ENCODE results near the gene PTAFR.

The PTAFR gene, protein sequence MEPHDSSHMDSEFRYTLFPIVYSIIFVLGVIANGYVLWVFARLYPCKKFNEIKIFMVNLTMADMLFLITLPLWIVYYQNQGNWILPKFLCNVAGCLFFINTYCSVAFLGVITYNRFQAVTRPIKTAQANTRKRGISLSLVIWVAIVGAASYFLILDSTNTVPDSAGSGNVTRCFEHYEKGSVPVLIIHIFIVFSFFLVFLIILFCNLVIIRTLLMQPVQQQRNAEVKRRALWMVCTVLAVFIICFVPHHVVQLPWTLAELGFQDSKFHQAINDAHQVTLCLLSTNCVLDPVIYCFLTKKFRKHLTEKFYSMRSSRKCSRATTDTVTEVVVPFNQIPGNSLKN

DNA sequence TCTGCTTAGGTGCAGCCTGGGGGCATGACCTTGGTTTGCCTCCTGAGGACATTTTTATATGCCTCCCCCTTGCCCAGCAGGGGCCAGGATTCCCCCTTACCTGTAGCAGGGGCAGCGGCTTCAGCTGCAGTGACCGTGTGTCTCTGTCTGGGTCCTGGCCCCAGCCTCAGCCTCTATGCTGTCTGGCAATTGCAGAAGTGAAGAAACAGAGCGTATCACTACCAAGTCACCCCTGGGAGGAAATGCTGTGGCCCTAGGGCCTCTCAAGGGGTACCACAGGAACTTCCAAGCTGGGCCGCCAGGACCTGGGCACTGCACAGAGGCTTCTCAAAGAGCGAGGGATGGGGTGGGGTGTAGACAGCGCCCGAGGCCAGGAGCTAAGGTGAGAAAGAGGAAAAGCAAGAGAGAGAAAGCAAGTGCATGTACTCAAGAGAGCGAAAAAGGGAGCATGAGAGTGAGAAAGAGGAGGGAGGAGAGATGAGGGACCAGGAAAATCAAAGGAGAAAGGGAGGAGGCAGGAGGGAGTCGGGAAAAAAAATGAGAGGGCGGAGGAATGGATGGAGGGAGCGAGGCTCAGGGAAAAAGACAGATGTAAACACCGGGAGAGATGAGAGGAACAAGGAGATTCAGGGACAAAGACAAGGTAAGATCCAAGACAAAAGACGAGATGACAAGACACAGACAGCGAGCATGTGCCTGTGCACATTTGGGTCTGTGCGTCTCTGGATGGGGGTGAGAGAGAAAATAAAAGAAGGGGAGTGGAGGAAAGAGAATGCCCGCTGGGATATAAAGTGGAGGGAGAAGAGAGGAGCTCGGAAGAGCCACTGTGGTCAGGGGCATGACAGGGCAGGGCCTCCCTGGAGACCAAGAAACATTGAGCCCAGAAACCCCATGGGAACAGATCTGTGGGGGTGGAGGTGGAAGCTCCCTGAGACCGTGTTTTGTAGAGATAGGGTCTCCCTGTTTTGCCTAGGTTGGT, at the start of gene PTAFR:
PTAFR (minus strand) TSS at position 199 of the 979 bp plus-strand sequence. CDS start 25,669 bp downstream, outside the sequence.
- DNase-seq (ENCODE audit: low read depth in 1 of 2, low spot score in 1 of 2), result no peak

DNA sequence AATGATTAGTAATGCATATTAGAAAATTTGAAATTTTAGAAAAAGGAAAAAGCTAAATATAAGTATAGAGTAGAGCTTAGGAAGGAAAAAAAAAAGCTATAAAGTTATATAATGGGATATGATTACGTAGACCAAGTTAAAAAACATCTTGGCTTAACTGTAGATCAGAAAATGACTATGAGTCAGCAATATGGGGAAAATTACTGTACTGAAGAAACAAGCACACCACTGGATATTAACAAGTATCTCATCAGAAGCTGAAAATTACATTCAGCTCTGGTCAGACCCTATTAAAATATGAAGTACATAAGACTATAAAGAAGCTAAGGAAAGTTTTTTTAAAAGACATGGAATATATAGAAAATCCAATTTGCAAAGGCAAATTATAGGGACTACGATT, 36.8 kb upstream of the PTAFR start:
- no peak for DNase-seq (ENCODE audit: low read depth in 1 of 2, low spot score in 1 of 2)
- TF ChIP-seq JUND (IDR thresholded peaks at IDR 0.05; ENCODE audit: low read depth), result no peak
- in situ Hi-C loops (cut with HindIII; ENCODE audit: low pct_unique_long_range_greater_than_20kb, low sequenced_read_pairs), result no loop called here

More for the DNA sequence above, at the start of gene PTAFR:
- TF ChIP-seq JUND (IDR thresholded peaks at IDR 0.05; ENCODE audit: low read depth), result no peak
- in situ Hi-C loops (cut with HindIII; ENCODE audit: low pct_unique_long_range_greater_than_20kb, low sequenced_read_pairs), result no loop called here

DNA sequence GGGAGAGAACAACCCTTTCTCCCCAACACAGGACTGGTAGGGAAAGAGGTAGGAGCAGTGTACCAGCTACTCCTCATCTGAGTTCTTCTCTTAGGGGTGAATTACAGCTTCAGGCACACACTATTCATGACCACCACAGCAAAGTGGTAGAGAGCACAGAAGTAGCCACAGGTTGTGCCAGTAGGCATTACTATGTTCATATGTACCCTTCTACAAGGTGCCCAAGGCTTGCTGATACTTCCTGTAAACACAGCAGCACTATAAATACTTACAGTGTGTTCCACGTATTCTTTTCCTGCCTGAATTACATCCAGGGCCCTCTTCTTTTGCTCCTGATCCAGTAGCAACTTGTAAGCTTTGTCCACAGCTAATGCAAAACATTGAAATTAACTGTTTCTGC, 33.2 kb upstream of the PTAFR start:
- in situ Hi-C loops (cut with HindIII; ENCODE audit: low pct_unique_long_range_greater_than_20kb, low sequenced_read_pairs), result no loop called here
- TF ChIP-seq JUND (IDR thresholded peaks at IDR 0.05; ENCODE audit: low read depth), result no peak
- DNase-seq (ENCODE audit: low read depth in 1 of 2, low spot score in 1 of 2), result no peak

DNA sequence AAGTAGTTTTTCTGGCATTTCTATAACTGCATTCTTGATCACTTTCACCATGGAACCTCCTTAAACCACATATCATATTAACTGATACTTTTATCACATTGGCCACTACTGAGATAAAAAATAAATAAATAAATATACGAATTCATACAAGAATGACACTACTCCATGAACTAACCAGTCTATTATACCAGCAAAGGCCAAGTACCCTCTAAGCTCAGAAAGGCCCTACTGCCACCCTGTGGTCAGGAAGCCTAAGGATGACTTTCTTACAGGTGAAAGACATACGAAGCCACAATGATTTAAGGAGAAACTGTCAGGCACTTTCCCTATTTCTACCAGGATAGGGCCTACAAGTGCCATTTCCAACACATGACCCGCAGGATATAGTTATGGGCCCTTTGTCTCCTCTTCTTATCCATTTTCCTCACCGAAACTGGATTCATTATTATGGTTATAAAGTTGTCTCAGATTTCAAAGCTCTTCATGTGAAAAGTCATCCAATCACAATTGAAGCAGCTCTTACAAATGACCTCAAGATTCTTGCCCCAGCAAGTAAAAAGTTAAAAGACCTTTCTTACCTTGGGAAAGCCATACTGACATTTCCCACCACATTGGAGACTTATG, 32.4 kb upstream of the PTAFR start:
- in situ Hi-C loops (cut with HindIII; ENCODE audit: low pct_unique_long_range_greater_than_20kb, low sequenced_read_pairs), result no loop called here
- no peak for TF ChIP-seq JUND (IDR thresholded peaks at IDR 0.05; ENCODE audit: low read depth)
- peak; percentile 38 to 76 for DNase-seq (ENCODE audit: low read depth in 1 of 2, low spot score in 1 of 2)

DNA sequence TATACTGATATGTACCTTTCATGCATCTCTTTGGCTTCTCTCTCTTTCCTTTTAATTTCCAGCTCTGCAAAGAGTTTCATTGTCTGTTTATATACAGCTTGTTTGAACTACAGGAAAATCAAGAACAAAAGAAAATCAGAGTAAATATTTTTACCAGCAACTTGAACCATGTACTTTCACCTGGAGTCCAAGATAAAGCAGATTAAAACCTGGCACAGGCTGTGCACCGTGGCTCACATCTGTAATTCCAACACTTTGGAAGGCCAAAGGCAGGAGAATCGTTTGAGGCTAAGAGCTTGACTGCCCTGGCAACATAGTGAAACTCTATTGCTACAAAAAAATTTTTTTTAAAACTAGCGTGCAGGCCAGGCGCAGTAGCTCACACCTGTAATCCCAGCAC, 28.8 kb upstream of the PTAFR start:
- no peak for TF ChIP-seq JUND (IDR thresholded peaks at IDR 0.05; ENCODE audit: low read depth)
- in situ Hi-C loops (cut with HindIII; ENCODE audit: low pct_unique_long_range_greater_than_20kb, low sequenced_read_pairs), result no loop called here
- no peak for DNase-seq (ENCODE audit: low read depth in 1 of 2, low spot score in 1 of 2)

DNA sequence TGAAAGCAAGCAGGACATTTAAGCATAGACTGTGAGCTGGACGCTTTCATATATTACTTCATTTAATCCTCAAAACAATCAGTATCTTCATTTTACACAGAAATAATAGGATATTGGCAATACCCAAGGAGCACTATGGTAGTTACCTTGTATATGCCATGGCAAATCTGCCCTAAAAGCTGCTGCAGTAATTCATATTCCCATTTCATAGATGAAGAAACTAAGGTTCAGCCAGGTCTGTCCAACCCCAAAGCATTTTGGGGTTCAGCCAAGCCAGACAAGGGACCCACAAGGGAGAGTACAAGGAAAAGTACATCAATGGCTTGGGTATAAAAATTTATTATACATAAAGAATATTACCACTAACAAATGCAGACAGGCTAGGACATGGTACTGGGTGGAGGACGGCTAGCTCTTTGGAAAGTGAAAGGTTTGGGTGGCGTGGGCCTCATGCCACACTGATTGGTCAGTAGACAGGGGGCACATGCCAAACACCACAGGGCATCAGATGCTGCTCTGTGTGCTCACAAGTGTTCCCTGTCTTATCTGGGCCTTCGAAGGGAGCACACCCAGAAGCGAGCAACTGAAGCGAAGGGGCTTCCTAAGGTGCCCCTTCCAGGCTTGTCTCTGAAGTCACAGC, 23.9 kb upstream of the PTAFR start:
- in situ Hi-C loops (cut with HindIII; ENCODE audit: low pct_unique_long_range_greater_than_20kb, low sequenced_read_pairs), result no loop called here

DNA sequence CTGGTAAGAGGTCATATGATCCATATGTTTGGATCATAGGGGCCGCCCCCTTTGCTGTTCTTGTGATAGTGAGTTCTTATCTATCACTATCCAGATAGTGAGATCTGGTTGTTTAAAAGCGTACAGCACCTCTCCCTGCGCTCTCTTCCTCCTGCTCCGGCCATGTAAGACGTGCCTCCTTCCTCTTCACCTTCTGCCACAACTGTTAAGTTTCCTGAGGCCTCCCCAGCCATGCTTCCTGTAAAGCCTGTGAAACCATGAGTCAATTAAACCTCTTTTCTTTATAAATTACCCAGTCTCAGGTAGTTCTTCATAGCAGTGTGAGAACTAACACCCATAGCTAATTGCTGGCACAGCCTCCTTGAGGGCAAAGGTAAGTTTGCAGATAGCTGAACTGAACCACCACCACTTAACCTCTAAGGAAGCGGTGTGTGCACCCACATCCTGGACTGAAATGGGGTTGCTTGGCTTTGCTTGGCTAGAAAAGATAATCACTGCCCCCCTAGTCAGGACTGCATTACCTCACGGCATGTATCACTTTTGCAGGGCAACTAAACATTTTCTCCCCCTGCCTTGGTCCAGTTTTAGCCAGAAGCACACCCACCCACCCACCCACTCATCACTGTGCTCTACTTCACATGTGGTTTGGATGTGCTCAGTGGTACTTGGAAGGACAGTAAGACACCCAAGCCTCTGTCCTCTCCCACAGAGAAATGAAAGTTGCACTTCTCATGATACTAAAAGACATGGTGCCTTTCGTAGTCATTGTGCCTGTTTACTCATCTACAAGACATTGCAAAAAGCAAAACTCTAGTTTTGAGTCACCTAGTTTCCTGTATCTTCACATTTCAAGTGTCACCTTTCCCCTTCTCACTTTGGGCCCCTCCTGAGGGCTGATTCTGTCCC, 23.1 kb upstream of the PTAFR start:
- DNase-seq (ENCODE audit: low read depth in 1 of 2, low spot score in 1 of 2), result no peak
- in situ Hi-C loops (cut with HindIII; ENCODE audit: low pct_unique_long_range_greater_than_20kb, low sequenced_read_pairs), result no loop called here
- no peak for TF ChIP-seq JUND (IDR thresholded peaks at IDR 0.05; ENCODE audit: low read depth)

More for the DNA sequence above, 23.9 kb upstream of the PTAFR start:
- TF ChIP-seq JUND (IDR thresholded peaks at IDR 0.05; ENCODE audit: low read depth), result no peak
- DNase-seq (ENCODE audit: low read depth in 1 of 2, low spot score in 1 of 2), result no peak

DNA sequence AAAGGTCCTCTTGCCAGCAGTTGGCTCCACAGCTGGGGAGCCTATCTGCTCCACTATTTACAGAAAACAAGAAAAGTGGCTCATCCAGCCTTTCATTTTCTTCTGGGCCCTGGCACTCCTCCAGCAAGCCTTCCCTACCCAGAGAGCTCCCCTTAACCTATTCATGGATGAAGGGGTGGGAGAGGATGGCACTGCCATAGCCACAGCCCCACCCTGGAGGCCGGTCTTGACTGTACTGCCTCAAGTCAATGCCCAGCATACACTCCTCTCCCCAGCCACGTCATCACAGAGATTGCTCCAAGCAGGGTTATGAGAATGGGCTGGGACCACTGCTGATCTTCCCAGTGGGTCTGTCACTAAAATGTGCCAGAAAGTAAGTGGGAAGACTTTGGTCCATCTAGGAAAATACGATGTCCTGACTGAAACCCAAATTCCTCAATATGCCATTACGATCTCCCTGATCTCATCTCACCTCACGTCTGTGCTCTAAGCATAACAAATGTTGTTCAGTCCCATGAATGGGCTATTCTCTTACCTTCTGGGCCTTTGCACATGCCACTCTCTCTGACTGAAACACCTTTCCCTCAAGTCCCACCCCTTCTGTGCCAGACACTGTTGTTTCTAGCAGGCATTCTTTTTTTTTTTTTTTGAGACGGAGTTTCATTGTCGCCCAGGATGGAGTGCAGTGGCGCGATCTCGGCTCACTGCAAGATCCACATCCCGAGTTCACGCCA, 21.4 kb upstream of the PTAFR start:
- in situ Hi-C loops (cut with HindIII; ENCODE audit: low pct_unique_long_range_greater_than_20kb, low sequenced_read_pairs), result no loop called here
- DNase-seq (ENCODE audit: low read depth in 1 of 2, low spot score in 1 of 2), result no peak
- no peak for TF ChIP-seq JUND (IDR thresholded peaks at IDR 0.05; ENCODE audit: low read depth)

DNA sequence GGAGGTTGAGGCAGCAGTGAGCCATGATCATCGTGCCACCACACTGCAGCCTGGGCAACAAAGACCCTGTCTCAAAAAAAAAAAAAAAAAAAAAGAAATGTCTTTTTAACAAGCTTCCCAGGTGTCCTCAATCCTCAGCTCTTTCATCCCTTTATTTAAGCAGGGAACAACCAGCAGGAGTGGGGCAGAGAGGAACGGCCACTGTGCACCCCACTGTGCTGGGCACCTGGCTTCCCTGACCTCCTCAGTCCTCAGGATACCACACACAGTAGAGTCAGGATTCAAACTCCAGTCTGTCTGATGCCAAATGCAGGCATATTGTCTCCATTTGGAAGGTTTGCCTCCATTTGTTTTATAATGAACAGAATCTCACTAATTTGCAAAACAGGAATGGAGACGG, 19.8 kb upstream of the PTAFR start:
- in situ Hi-C loops (cut with HindIII; ENCODE audit: low pct_unique_long_range_greater_than_20kb, low sequenced_read_pairs), result no loop called here
- no peak for TF ChIP-seq JUND (IDR thresholded peaks at IDR 0.05; ENCODE audit: low read depth)
- DNase-seq (ENCODE audit: low read depth in 1 of 2, low spot score in 1 of 2), result no peak

DNA sequence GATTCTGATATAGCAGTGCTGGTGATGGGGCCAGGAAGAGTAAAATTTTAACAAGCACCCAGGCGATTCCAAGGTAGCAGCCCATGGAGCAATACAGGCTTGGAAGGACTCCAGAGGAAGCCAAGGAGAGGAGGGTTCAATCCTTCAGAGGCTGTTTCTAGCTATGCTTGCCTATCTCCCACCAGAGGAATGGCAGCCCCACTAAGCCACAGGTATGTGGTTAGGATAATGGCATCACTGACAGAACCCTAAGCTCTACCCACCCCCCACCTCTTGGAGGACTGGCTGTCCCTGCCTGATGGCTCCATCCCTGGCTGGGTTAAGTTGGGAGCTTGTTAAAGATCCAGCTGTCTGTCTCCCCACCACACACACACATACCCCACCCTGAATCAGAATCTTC, 19.3 kb upstream of the PTAFR start:
- DNase-seq (ENCODE audit: low read depth in 1 of 2, low spot score in 1 of 2), result no peak
- no peak for TF ChIP-seq JUND (IDR thresholded peaks at IDR 0.05; ENCODE audit: low read depth)
- in situ Hi-C loops (cut with HindIII; ENCODE audit: low pct_unique_long_range_greater_than_20kb, low sequenced_read_pairs), result no loop called here

Measured in T47D (cell line).